Activated CD8-positive, alpha-beta T cell treated with anti-CD3 and anti-CD28 coated beads, Interleukin-2, amount 10 ng/mL, durations not matched to agents 7 days and 5 days (primary cell): ENCODE results near the gene ELMOD2. TPM values are rescaled to one million over a fixed set of nuclear protein-coding genes. Genes with fewer than 3 reads are reported as not detected.
"Not testable (repeated sequence)": the region's sequence is repeated elsewhere in the genome, so short reads cannot be mapped to it uniquely, and the experiment has no call there.

Source experiments
- ATAC-seq: fragments of 150-1000 bp; cut with Tn5 transposase; one replicate; pipeline ENCODE4 v1.10.0; 2021; ENCODE audit warnings: moderate library complexity
- CTCF ChIA-PET: fragments of 350-600 bp; sonication (Branson Sonifier 250); formaldehyde crosslinking; loops from one replicate; lab custom pipeline; 2021; ENCODE audit warnings: antibody characterized with exemption; lab: Charles Lee
- POLR2A ChIA-PET: fragments of 350-600 bp; sonication (Branson Sonifier 250); formaldehyde crosslinking; loops from one replicate; lab custom pipeline; 2021; ENCODE audit warnings: antibody characterized with exemption; lab: Charles Lee
- DNase-seq: peaks from one replicate; pipeline ENCODE4 v3.0.0-alpha.2; 2020
- H3K27ac Mint-ChIP-seq: one replicate; pipeline ENCODE4 v1.8.0; 2021; ENCODE audit warnings: mild to moderate bottlenecking, mixed read lengths
- H3K27me3 Mint-ChIP-seq: one replicate; pipeline ENCODE4 v1.8.0; 2021; ENCODE audit warnings: low read depth, mixed read lengths
- H3K36me3 Mint-ChIP-seq: one replicate; pipeline ENCODE4 v1.8.0; 2021; ENCODE audit warnings: low read depth, mixed read lengths
- H3K4me1 Mint-ChIP-seq: one replicate; pipeline ENCODE4 v1.8.0; 2021; ENCODE audit warnings: low read depth, mixed read lengths
- H3K4me3 Mint-ChIP-seq: one replicate; pipeline ENCODE4 v1.8.0; 2021; ENCODE audit warnings: mild to moderate bottlenecking, mixed read lengths
- H3K9me3 Mint-ChIP-seq: one replicate; pipeline ENCODE4 v1.8.0; 2022; ENCODE audit warnings: mixed read lengths; ENCODE audit not compliant: insufficient read depth
- total RNA-seq, 2 experiments: library from RNA; stranded (reverse); gene quantifications; one replicate each; pipeline ENCODE4 v1.2.3, GENCODE V29; 2021

The ELMOD2 gene, protein sequence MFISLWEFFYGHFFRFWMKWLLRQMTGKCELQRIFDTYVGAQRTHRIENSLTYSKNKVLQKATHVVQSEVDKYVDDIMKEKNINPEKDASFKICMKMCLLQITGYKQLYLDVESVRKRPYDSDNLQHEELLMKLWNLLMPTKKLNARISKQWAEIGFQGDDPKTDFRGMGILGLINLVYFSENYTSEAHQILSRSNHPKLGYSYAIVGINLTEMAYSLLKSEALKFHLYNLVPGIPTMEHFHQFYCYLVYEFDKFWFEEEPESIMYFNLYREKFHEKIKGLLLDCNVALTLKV
- 10 to 100 TPM; 13.1 to 15.5 TPM for total RNA-seq

DNA sequence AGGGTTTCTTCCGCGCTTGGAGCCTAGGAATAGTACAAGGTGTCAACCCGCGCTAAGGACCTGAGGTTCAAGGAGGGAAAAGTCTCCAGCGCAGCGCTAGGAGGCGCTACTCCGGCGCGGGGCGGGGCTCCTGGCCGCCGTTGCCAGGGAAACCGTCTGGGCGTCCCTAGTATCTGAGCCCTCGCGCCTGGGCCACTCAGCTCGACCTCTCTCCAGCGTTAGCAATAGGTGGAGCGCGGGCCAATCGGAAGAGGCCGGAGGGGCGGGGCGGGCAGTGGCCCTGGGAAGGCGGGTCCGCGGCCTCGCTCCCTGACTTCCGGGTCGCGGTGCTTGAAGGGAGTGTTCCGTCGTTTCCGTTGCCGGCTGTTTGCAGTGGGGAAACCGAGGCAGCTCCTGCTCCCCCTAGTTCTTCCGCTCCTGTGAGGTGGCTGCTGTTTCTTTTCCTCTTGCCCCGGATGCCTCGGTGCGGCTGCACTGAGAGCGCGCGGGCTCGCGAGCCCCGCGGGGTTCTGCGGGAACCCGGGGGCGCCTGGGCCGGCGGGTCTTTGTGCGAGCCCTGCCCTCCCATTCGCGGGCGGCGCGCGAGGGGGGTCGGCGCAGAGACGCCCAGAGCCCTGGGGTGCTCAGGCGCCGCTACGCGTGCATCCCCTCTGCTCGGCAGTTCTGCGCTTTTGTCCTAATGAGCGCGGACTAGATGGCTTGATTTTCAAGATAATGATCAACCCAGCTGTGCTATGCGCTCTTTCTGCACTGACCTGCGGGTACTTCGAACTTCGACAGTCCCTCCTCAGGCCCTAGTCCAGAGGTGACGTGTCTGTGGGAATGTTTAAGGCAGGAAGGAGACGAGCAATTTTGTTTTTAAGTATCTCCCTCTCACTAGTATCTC lies at the start of gene ELMOD2:
Gene ELMOD2 (plus strand): TSS at position 312 of the 886 bp plus-strand sequence. CDS start 1,261 bp downstream, outside the sequence.
- ChIA-PET POLR2A (interaction anchor here (1.1 to 1.2 kb wide), 3 partner anchors 12 to 281 kb away, joined by 3 to 4 read pairs (median 4); no protein-coding TSS in a partner anchor), CTCF (interaction anchor here (0.6 to 2.5 kb wide), 16 partner anchors 10 to 859 kb away, joined by 3 to 16 read pairs (median 4); partner anchors contain the start of gene SCOC)
- Mint-ChIP-seq H3K9me3 (no peaks in the 10 kb centered on the region), H3K27ac (peak within 1 kb of the TSS; percentile 82), H3K36me3 (peaks cover 13% of the 10 kb centered on the region), H3K4me1 (peaks cover 18% of the 10 kb centered on the region), H3K27me3 (no peaks in the 10 kb centered on the region), H3K4me3 (peak within 1 kb of the TSS; percentile 87)
- peak; percentile 100 for ATAC-seq
- DNase-seq, result peak; percentile 98

DNA sequence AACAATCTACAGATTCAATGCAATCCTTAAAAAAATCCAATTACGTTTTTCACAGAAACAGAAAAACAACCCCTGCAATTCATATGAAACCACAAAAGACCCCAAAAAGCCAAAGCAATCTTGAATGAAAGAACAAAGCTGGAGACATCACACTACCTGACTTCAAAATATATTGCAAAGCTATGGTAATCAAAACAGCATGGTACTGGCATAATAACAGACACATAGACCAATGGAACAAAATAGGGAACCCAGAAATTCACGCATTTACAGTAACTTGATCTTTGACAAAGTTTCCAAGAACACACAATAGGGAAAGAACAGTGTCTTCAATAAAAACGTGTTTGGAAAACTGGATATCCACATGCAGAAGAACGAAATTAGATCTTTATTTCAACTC lies 40.5 kb upstream of the ELMOD2 start:
- ChIA-PET CTCF (no interaction called here), POLR2A (no interaction called here)
- no peak for ATAC-seq
- H3K4me1 Mint-ChIP-seq, result no peaks in the 10 kb centered on the region
- H3K9me3 Mint-ChIP-seq, result no peaks in the 10 kb centered on the region
- H3K27ac Mint-ChIP-seq, result no peak overlapping the region
- H3K36me3 Mint-ChIP-seq, result no peaks in the 10 kb centered on the region
- peaks cover 12% of the 10 kb centered on the region for H3K27me3 Mint-ChIP-seq
- DNase-seq, result no peak
- H3K4me3 Mint-ChIP-seq, result no peak overlapping the region

DNA sequence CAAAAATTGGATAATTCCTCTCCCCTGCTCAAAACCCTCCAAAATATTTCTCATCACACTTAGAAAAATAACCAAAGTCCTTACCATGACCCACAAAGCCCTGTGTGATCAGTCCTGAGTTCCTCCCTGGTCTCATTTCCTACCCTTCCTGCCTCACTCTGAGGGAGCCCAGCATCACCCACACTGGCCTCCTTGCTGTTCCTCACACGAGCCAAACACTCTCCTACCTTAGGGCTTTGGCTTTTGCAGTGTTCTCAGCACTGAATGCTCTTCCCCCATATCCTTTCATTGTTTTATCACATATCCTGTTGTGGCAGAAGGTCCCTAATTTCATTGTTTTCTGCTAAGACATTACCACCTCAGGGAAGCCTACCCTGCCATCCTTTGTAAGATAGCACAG lies 38.0 kb upstream of the ELMOD2 start:
- CTCF ChIA-PET, result no interaction called here
- H3K36me3 Mint-ChIP-seq, result no peaks in the 10 kb centered on the region
- POLR2A ChIA-PET, result no interaction called here
- H3K27ac Mint-ChIP-seq, result no peak overlapping the region
- peaks cover 10% of the 10 kb centered on the region for H3K27me3 Mint-ChIP-seq
- ATAC-seq (no peak), DNase-seq (no peak)
- no peaks in the 10 kb centered on the region for H3K9me3 Mint-ChIP-seq
- H3K4me1 Mint-ChIP-seq, result no peaks in the 10 kb centered on the region
- H3K4me3 Mint-ChIP-seq, result no peak overlapping the region

DNA sequence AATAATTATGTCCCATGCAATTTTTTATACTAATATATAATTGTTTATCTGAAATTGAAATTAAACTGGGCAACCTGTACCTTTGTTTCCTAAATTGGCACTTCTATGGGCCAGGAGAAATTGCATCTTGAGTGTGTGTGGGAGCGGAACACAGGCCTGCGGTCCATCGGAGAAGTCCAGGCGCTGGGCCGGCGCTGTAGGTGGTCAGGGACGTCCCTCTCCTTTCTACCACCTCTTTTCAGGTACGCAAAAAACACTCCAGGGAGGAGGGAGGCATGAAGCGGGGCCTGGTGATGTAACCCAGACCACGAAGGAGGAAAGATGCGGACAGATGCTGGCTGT lies 26.6 kb upstream of the ELMOD2 start:
- no peaks in the 10 kb centered on the region for H3K9me3 Mint-ChIP-seq
- peaks cover 4% of the 10 kb centered on the region for H3K4me1 Mint-ChIP-seq
- H3K27ac Mint-ChIP-seq, result no peak overlapping the region
- H3K27me3 Mint-ChIP-seq, result peaks cover 54% of the 10 kb centered on the region
- peak overlapping the region; percentile 5 for H3K4me3 Mint-ChIP-seq
- no peak for ATAC-seq
- ChIA-PET CTCF (no interaction called here), POLR2A (no interaction called here)
- DNase-seq, result no peak
- no peaks in the 10 kb centered on the region for H3K36me3 Mint-ChIP-seq

DNA sequence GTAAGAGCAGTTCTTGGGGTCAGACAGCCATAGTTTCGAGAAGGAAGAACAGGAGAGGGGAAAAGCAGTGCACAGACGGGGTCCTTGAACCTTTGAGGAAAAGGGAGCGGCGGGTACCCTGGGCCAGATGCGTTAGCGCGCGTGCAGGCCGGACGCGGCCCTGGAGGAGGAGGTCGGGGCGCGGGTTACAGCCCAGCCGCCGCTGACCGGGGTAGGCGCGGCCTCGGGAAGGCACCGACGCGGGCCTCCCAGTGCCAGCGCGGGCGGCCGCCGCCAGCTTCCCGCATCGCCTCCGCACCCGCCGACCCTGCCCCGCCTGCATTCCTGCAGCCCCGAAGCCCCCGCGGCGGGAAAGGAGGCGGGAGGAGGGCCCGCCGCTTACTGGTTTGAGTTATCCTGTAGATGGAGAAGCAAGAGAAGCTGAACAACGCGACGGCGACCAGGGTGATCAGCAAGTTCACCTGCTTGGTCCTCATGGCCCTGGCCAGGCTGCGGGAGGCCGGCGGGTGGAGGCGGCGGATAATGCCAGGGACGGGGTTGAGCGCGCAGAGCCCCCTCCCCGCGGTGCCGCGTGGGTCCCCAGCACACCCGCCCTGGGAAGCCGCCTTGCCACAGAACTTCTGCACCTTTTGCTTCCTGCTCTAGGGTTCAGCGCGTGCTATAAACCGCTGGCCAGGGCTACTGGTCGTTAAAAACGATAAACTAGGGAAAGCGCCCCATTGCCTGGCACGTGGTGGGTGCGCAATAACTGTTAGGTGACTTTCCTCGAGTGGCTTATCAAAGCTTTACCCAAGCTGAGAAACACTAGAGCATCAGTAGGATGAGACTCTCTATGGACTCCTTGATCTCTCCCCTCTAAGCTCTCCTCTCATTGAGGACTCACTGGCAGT lies 26.0 kb upstream of the ELMOD2 start, which contains the start of gene MGAT4D:
Gene MGAT4D (minus strand): TSS at position 547 of the 890 bp plus-strand sequence. CDS start 71 bp downstream, at position 476.
- Mint-ChIP-seq H3K27me3 (peaks cover 57% of the 10 kb centered on the region), H3K4me3 (peak within 1 kb of the TSS; percentile 5), H3K4me1 (peaks cover 4% of the 10 kb centered on the region), H3K27ac (no peak within 1 kb of the TSS), H3K36me3 (no peaks in the 10 kb centered on the region), H3K9me3 (no peaks in the 10 kb centered on the region)
- DNase-seq, result no peak
- ChIA-PET POLR2A (no interaction called here), CTCF (interaction anchor here (0.7 kb wide), 1 partner anchor 138 kb away, joined by 3 read pairs; no protein-coding TSS in a partner anchor)
- peak; percentile 44 for ATAC-seq

DNA sequence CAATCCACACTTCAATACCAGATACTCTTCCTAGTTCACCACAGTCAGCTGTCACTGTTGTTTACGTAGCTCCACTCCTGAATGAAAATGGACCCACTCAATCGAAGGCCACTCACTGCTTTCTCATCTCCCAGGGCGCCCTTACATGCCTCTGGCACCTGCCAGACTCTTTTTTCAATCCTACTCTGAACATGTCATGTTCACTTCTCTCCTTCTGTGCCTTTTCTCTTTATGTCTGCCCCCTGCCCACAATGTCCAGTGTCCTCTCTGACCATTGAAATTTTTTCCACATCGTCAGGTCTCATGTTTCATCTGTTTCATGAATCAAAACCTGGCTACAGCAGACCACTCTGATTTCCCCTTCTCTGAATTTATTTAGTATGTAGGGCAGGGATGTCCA lies 24.6 kb upstream of the ELMOD2 start:
- no peak overlapping the region for H3K27ac Mint-ChIP-seq
- H3K4me1 Mint-ChIP-seq, result peaks cover 4% of the 10 kb centered on the region

DNA sequence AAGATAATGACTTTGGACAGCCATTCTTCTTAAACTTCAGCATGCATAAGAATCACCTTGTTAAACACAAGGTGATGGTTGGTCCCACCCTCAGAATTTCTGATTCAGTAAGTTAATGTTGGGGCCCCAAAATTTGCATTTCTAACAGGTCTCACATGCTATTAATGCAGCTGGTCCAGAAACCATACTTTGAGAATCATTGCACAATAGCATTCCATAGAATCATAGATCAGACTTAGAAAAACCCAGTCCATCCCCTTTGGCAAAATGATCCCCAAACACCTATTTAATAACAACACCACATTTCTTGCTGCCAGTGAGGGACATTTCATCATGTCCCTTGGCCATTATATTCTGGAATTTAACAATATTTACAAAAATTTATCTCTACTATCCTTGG lies 19.7 kb upstream of the ELMOD2 start:
- H3K4me3 Mint-ChIP-seq, result no peak overlapping the region
- CTCF ChIA-PET, result no interaction called here
- no peaks in the 10 kb centered on the region for H3K36me3 Mint-ChIP-seq
- no peak for DNase-seq
- no peaks in the 10 kb centered on the region for H3K4me1 Mint-ChIP-seq
- peaks cover 38% of the 10 kb centered on the region for H3K27me3 Mint-ChIP-seq
- POLR2A ChIA-PET, result no interaction called here
- ATAC-seq, result no peak
- H3K27ac Mint-ChIP-seq, result no peak overlapping the region
- H3K9me3 Mint-ChIP-seq, result no peaks in the 10 kb centered on the region

More for the DNA sequence above, 24.6 kb upstream of the ELMOD2 start:
- POLR2A ChIA-PET, result interaction anchor here (0.5 to 1.4 kb wide), 3 partner anchors 25 to 276 kb away, joined by 3 to 8 read pairs (median 4); partner anchors contain the start of gene ELMOD2
- Mint-ChIP-seq H3K9me3 (no peaks in the 10 kb centered on the region), H3K36me3 (no peaks in the 10 kb centered on the region), H3K27me3 (peaks cover 59% of the 10 kb centered on the region), H3K4me3 (no peak overlapping the region)
- CTCF ChIA-PET, result interaction anchor here (1.2 kb wide), 1 partner anchor 139 kb away, joined by 3 read pairs; no protein-coding TSS in a partner anchor
- ATAC-seq (no peak), DNase-seq (no peak)

DNA sequence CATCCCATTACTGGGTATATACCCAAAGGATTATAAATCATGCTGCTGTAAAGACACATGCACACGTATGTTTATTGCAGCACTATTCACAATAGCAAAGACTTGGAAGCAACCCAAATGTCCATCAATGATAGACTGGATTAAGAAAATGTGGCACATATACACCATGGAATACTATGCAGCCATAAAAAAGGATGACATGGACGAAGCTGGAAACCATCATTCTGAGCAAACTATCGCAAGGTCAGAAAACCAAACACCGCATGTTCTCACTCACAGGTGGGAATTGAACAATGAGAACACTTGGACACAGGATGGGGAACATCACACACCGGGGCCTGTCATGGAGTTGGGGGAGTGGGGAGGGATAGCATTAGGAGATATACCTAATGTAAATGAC lies 10.2 kb upstream of the ELMOD2 start:
- ATAC-seq, DNase-seq, CTCF ChIA-PET, H3K9me3 Mint-ChIP-seq, H3K4me3 Mint-ChIP-seq, H3K27ac Mint-ChIP-seq, H3K36me3 Mint-ChIP-seq, POLR2A ChIA-PET, H3K4me1 Mint-ChIP-seq: not testable (repeated sequence)
- peaks cover 27% of the 10 kb centered on the region for H3K27me3 Mint-ChIP-seq

DNA sequence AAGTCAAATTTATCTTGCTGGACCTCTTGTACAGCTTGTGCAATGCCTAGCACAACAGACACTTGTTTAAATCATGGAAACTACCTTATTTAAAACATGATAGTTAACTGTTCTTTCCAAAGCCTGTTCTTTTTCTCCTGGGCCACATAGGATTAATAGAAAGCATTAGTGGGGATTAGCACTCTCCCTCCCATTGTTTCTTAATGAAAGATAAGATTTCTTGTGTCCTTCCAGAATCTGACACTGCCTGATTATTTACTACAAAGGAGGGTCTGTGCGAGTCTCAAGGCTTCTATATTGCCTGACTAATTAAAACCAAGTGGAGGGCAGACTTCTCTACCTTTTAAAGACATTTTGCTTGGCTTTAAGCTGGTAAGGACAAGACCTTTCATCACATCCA lies 8.5 kb upstream of the ELMOD2 start:
- H3K27ac Mint-ChIP-seq, result no peak overlapping the region
- no peaks in the 10 kb centered on the region for H3K36me3 Mint-ChIP-seq
- ATAC-seq (no peak), DNase-seq (no peak)
- H3K9me3 Mint-ChIP-seq, result no peaks in the 10 kb centered on the region
- ChIA-PET CTCF (no interaction called here), POLR2A (no interaction called here)
- no peak overlapping the region for H3K4me3 Mint-ChIP-seq
- peaks cover 17% of the 10 kb centered on the region for H3K27me3 Mint-ChIP-seq
- no peaks in the 10 kb centered on the region for H3K4me1 Mint-ChIP-seq

DNA sequence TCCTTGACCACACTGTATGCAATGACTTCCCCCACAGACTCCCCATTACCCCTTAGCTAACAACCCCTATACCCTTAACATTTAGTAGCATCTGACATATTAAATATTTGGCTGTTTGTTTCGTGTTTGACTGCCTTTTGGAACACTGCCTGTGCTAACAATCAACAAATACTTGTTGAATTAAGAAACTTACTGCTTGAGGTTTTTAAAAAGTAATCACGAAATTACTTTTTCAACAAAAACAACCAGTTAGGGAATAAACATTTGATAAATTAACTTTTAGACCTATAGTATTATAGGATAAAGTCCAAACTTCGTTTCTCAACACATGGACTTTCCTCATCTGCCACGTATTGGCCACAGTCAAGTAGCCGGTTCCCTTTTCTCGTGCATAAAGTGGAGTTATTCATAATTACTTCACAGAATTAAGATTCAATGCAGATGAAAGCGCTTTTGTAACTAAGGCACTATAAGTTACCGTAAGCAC lies 555 bp upstream of the ELMOD2 start:
- DNase-seq (no peak), ATAC-seq (no peak)
- H3K9me3 Mint-ChIP-seq, result no peaks in the 10 kb centered on the region
- H3K36me3 Mint-ChIP-seq, result peaks cover 13% of the 10 kb centered on the region
- peak overlapping the region; percentile 82 for H3K27ac Mint-ChIP-seq
- CTCF ChIA-PET, result interaction anchor here (0.7 to 2.5 kb wide), 13 partner anchors 10 to 164 kb away, joined by 3 to 16 read pairs (median 4); partner anchors contain the start of gene SCOC
- H3K27me3 Mint-ChIP-seq, result no peaks in the 10 kb centered on the region
- POLR2A ChIA-PET, result interaction anchor here (1.1 to 1.2 kb wide), 2 partner anchors 23 to 280 kb away, joined by 4 read pairs; no protein-coding TSS in a partner anchor
- H3K4me1 Mint-ChIP-seq, result peaks cover 18% of the 10 kb centered on the region
- H3K4me3 Mint-ChIP-seq, result peak overlapping the region; percentile 87

DNA sequence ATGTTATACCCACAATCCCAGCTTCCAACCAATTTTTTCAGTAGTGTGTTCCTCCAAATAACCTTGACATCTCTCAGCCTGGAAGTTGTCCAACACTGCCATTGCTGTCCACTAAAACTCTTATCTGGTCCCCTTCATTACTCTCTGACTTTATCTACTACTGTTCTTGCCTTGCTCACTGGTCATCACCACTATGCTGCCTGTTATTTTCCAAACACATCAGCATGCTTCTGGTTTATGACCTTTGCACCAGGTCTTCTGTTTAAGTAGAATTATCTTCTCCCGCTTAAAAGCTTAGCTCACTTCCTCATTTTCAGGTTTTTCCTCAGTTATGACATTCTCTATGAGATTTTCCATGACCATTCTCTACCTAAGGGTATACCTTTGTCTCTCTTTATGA lies 5.5 kb downstream of the ELMOD2 start:
- no peak overlapping the region for H3K27ac Mint-ChIP-seq
- no peak for ATAC-seq
- no peak overlapping the region for H3K4me3 Mint-ChIP-seq
- POLR2A ChIA-PET, result no interaction called here
- peaks cover 13% of the 10 kb centered on the region for H3K36me3 Mint-ChIP-seq
- H3K27me3 Mint-ChIP-seq, result no peaks in the 10 kb centered on the region
- H3K9me3 Mint-ChIP-seq, result no peaks in the 10 kb centered on the region
- H3K4me1 Mint-ChIP-seq, result peaks cover 9% of the 10 kb centered on the region
- CTCF ChIA-PET, result no interaction called here
- DNase-seq, result no peak
